ENCODE results near the gene NAXE.
"Not testable (repeated sequence)": the region's sequence is repeated elsewhere in the genome, so short reads cannot be mapped to it uniquely, and the experiment has no call there.

NAXE gene

DNA sequence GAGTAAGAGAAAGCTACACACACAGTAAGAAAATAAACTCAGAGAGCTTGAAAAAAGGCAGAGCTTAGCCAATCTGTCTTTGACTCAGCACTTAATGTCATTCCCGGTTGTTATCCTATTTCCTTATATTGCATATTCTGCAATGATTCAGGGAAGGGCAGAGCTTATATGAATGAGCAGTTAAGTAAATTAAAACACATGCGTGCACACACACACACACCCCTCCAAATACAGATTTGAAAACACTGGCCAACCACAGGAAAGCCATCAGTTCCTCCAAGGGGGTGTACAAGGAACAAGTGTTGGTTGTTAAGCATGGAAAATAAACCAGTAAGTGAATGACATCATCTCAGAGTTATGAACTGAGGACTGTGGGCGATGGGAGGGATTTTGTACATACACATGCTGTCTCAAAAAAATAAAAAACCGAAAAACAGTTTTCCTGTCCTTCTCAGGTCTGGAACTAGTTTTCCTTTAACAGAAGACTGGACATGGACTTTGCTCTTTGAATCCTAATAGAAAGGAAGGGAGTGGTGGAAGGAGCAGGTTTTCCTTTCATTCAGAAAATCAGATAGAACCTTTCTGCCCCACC, 20.2 kb upstream of the NAXE start:
- DNase-seq (ENCODE audit: low spot score), result no peak

DNA sequence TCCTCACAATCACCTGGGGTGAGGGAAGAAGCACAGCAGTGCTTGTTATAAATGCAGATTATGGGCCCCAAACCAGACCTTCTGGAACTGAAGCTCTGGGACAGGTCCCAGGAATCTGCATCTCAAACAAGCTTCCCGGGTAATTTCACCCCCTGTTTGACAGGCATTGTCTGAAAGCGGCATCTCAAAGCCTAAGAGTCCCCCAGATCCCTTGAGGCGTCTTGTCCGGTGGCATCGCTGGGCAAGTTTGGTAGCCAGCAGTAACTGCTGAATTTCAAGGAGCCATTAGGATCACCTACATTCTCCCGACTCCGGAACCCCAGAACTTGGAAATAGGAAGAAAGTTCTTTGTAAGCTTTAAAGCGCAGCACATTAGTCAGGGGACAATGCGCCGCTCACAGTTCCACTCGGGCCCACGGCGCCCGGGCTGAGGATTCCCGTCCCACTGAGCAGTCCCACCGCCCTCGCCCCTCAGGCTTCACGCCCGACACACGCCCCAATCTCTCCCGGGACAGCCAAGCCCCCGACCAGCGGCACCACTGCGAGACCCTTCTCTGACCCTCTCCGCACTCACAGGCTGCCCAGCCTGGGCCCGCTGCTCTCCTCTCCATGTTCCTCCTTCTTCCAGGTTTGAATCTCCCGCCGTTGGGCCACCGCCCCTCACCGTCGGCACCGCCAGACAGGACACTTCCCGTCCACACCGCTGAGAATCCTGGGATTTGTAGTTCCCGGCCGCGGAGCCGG, 19.5 kb upstream of the NAXE start, which contains the start of gene IQGAP3:
Gene IQGAP3 (minus strand): TSS at position 647 of the 744 bp plus-strand sequence. CDS start 36 bp downstream, at position 611.
- DNase-seq (ENCODE audit: low spot score), result peak; percentile 99

- no peak for DNase-seq (ENCODE audit: low spot score)
Measured at GRCh38 chr1:156572663-156573018, 18.9 kb upstream of the NAXE start.

DNA sequence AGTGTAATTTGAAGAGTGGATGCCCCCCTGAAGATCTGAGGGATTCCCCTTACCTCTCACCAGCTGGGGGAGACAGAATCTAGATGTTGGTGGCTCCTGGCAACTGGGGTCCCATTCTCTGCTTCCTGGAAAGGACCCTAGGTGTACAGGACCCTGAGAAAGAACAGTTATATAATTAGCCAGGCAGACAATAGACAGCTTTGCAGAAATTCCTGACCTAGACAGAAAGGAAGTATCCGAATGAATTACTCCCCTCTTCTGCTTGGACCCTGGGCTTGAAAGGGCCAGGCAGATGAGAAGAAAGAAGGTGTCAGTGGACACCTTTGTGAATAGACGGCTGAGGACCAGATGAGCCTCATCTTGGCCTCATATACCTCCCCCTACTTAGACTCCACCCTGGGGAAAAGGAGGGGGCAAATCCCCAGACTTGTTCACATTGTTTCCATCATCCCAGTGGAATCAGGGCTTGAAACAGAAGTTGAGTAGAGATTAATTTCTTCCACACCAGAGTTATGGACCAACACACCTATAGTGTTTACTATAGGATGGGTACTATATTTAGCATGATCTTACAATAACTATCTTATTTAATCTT, 17.4 kb upstream of the NAXE start:
- peak; percentile 73 for DNase-seq (ENCODE audit: low spot score)

DNA sequence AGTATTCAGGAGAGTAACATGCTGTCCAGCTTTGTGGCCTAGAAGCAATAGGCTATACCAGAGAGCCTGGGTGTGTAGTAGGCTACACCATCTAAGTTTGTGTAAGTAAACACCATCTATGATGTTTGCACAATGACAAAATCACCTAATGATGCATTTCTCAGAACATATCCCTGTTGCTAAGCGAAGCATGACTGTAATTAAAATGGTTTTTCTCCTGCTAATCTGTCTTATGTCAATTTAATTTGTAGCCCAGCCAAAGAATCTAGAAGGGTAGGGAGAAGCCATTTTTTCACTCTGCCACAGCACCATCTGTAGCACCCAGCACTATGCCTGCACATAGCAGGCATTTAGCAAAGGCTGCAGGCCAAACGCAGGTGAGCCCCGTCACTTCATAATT, 14.0 kb upstream of the NAXE start:
- peak; percentile 65 for DNase-seq (ENCODE audit: low spot score)

DNA sequence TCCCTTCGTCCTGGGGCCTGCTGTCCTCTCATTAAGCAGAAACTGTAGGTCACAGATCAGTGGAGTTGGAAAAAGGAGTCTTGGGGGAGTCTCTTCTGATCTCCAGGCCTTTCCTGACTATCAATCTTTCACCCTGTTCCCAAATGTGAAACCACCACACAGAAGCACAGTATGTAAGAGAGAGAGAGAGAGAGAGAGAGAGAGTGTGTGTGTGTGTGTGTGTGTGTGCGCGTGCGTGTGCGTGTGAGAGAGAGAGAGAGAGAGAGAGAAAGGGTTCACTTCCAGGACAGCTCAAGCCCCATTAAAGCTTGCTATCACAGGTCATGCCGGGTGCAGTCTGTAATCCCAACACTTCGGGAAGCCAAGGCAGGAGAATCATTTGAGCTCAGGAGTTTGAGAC, 13.5 kb upstream of the NAXE start:
- DNase-seq (ENCODE audit: low spot score), result no peak

- no peak for DNase-seq (ENCODE audit: low spot score)
Measured at GRCh38 chr1:156579472-156579871, 12.1 kb upstream of the NAXE start, which contains the start of gene TTC24. Gene TTC24, plus strand, starts transcription at chr1:156579723. Its CDS starts 1,642 bp downstream, at chr1:156581365.

DNA sequence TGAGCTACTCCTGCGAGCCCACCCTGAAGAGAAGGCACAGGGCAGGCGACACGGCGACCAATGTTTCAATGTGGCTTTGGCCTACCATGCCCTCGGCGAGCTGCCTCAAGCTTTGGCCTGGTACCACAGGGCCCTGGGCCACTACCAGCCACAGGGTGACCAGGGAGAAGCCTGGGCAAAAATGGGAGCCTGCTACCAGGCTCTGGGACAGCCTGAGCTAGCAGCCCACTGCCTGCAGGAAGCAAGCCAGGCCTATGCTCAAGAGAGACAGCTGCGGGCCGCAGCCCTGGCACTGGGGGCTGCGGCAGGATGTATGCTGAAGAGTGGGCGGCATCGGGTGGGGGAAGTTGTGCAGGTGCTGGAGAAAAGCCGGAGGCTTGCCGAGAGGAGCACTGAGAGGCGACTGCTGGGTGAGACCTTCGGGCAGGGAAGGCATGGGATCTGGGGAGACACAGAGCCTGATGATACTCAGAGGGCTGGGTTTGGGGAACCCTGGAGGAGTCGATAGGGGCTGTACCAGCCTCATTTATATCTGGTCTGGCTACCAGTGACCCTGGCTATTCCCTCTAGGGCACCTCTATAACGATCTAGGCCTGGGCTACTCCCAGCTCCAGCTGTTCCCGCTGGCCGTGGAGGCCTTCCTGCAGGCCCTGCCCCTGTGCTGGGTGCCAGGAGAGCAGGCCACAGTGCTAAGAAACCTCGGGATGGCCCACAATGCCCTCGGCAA, 9.8 kb upstream of the NAXE start:
- DNase-seq (ENCODE audit: low spot score), result no peak

- DNase-seq (ENCODE audit: low spot score), result no peak
Measured at GRCh38 chr1:156582388-156583017, 9.1 kb upstream of the NAXE start.

DNA sequence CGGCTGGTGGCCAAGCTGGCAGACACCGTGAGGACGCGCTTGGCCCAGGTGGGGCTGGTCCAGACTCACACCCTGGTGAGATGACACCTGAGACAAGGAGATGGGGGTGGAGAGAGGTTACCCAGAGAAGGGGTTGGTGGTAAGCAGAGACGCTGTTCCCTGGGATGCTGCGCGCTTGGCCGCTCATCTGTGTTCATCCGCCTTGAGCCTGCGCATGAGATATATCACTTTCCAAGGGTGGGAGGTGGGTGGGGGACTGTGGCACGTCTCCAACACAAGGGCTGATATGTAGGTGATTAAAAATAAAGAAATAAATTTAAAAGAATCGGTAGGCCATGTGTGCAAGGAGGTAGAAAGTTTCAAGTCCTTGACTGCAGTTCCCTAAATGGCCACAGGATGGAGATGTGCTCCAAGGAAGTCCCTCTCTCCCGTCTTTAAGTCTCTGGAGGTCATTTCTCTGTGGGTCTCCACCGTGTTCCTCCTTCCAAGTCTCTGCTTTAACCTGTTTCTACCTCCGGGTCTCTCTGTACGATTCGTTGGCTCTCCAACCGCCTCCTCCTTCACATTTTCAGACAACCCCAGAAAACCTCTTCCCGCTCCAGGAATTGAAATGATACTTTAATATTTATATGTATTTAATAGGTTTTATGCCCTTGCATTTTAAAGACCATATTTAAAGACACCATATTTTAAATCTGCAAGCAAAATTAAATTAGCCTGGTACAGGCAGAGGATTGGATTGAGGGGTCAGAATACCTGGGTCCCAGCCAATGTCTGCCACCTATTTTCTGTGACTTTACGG, 7.6 kb upstream of the NAXE start:
- peak; percentile 83 for DNase-seq (ENCODE audit: low spot score)

GRCh38 chr1:156584813-156585212, 6.8 kb upstream of the NAXE start:
- peak; percentile 77 for DNase-seq (ENCODE audit: low spot score)

DNA sequence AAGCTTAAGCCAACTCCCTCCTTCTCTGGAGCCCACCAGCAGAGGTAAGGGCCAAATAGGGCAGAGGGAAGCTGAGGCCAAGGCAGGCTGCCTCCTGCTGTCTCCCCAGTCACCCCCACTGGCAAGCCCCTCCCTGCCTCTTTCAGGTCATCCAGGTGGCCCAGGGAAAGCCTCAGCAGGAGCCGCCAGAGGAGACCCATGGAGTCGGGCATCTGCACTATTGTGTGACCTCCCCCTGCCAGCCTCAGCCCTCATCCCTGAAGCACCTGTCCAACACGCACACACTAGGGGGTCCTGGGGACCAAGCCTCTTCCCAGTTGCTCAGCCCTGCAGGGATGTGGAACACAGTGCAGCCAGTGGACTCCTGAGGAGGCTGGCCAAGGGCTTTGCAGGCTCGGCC, 5.3 kb upstream of the NAXE start:
- DNase-seq (ENCODE audit: low spot score), result no peak

DNA sequence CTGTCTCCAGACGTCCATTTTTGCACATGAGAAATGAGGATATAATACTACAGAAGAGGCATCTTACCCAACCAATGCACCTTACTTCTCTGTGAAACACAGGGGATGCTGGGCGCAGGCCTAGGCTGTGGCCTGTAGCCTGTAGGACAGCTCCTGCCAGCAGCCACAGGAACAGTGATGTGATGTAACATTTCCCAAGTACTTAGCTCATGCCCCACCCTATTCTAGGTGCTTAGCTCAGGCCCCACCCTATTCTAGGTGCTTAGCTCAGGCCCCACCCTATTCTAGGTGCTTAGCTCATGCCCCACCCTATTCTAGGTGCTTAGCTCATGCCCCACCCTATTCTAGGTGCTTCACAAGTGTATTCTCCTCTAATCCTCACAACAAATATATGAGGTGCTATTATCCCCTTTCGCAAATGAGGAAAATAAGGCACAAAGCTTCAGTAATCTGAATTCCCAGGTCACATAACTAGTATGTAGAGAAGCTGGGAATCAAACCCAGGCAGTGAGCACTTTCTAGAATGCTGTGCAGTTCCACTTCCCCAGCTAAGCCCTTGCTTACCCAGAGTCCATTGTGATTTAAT, 4.6 kb upstream of the NAXE start:
- DNase-seq (ENCODE audit: low spot score), result no peak

DNA sequence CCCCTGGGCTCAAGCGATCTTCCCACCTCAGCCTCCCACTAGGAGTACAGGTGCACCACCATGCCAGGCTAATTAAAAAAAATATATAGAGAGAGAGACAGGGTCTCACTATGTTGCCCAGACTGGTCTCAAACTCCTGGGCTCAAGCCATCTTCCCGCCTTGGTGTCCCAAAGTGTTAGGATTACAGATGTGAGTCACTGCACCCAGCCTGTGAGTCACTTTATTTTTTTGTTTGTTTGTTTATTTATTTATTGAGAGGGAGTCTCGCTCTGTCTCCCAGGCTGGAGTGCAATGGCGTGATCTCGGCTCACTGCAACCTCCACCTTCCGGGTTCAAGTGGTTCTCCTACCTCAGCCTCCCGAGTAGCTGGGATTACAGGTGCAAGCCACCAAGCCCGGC, 3.6 kb upstream of the NAXE start:
- not testable (repeated sequence) for DNase-seq (ENCODE audit: low spot score)

DNA sequence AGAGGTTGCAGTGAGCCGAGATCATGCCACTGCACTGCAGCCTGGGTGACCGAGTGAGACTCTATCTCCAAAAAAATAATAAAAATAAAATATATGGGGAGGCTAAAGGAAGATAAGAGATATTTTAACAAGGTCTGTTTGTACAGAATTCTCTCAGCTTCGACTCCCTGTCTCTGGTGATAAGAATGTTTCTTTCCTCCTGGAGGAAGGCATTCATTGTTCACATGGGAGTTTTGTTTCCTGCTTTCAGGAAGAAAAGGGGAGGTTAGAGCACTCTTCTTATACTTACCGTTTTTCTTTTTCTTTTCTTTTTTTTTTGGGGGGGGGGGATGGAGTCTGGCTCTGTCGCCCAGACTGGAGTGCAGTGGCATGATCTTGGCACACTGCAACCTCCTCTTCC, 2.0 kb upstream of the NAXE start:
- DNase-seq (ENCODE audit: low spot score), result no peak

GRCh38 chr1:156590326-156591180, 1.0 kb upstream of the NAXE start:
- DNase-seq (ENCODE audit: low spot score), result no peak

DNA sequence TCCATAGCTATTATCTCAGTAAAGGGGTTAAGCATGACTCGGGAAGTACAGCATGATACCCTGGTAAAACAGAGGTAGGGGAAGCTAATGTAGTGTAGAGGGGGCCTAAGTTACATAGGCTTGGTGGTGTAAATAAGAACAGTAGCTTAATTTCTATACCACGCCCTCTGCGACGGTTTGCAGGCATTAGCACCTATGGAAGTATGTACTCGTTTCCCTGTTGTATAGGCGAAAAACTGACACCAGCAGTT, 470 bp upstream of the NAXE start:
- no peak for DNase-seq (ENCODE audit: low spot score)

DNA sequence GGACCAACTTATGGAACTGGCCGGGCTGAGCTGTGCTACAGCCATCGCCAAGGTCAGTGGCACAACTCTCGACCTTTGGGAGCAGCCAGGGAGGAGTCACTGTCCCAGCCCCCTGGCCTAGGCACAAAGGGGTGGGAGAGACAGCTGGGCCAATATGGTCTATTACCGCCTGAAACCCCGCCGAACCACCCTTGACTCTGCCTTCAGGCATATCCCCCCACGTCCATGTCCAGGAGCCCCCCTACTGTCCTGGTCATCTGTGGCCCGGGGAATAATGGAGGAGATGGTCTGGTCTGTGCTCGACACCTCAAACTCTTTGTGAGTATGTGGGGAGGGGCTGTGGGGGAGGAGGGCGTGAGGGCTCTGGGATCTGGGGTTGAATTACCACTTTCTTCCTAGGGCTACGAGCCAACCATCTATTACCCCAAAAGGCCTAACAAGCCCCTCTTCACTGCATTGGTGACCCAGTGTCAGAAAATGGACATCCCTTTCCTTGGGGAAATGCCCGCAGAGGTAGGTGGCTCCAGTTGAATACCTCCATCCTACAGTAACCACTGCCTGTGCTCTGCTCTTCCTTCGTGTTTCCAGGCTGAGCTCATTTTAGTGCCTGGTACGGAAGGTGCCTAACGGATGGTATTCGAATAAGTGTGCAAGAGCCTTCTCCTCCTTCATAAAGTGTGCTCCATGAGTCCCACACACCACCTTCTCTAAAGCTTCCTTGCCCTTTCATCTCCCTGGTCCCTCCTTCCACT, 758 bp downstream of the NAXE start:
- no peak for DNase-seq (ENCODE audit: low spot score)

- DNase-seq (ENCODE audit: low spot score), result no peak
Measured at GRCh38 chr1:156592910-156593660, 1.5 kb downstream of the NAXE start.
